Lower leg skin (tissue), 3 donors: ENCODE data around the gene FIBCD1.

Source experiments
- POLR2A ChIP-seq, 2 donors: fragments of 450-650 bp; IDR thresholded peaks; one replicate each; pipeline ENCODE4 v1.6.1; 2016 to 2017; ENCODE audit warnings: antibody characterized with exemption in 2 of 2, mild to moderate bottlenecking in 1 of 2, moderate library complexity in 1 of 2
- TF ChIP-seq, protein P1 (sequence below), 3 donors: fragments of 450-650 bp; IDR thresholded peaks; one replicate each; pipeline ENCODE4 v1.5.1; 2016; ENCODE audit warnings: antibody characterized with exemption in 3 of 3, mild to moderate bottlenecking in 3 of 3, moderate library complexity in 2 of 3

GRCh38 chr9:130884542-130885483 is 54.2 kb downstream of the FIBCD1 start:
- TF ChIP-seq, protein P1, sequence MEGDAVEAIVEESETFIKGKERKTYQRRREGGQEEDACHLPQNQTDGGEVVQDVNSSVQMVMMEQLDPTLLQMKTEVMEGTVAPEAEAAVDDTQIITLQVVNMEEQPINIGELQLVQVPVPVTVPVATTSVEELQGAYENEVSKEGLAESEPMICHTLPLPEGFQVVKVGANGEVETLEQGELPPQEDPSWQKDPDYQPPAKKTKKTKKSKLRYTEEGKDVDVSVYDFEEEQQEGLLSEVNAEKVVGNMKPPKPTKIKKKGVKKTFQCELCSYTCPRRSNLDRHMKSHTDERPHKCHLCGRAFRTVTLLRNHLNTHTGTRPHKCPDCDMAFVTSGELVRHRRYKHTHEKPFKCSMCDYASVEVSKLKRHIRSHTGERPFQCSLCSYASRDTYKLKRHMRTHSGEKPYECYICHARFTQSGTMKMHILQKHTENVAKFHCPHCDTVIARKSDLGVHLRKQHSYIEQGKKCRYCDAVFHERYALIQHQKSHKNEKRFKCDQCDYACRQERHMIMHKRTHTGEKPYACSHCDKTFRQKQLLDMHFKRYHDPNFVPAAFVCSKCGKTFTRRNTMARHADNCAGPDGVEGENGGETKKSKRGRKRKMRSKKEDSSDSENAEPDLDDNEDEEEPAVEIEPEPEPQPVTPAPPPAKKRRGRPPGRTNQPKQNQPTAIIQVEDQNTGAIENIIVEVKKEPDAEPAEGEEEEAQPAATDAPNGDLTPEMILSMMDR (IDR thresholded peaks at IDR 0.05), result no peak
- TF ChIP-seq POLR2A (IDR thresholded peaks at IDR 0.05), result no peak
